Astrocyte of the cerebellum (primary cell): ENCODE results near the gene PCDH9.

ENCODE experiments used
- DNase-seq: peaks from one replicate; pipeline ENCODE4 v3.0.0-alpha.2; 2011; ENCODE audit warnings: low read depth
- H3K4me3 ChIP-seq: 2 replicates; pipeline ENCODE4 v1.5.1; 2011; ENCODE audit warnings: mild to moderate bottlenecking, low read depth, low read length, moderate library complexity
- CTCF ChIP-seq: IDR thresholded peaks from 2 replicates; pipeline ENCODE4 v1.5.1; 2012; ENCODE audit warnings: low read length, low read depth, moderate library complexity, mild to moderate bottlenecking; ENCODE audit errors: missing control alignments
- in situ Hi-C: cut with HindIII; loops from 2 replicates; pipeline ENCODE4 v1.10.0; 2017; ENCODE audit warnings: low sequenced_read_pairs

Gene PCDH9

GRCh38 chr13:66508153-66508909 lies 721.8 kb downstream of the PCDH9 start:
- in situ Hi-C loops = no loop called here
- DNase-seq = no peak
- H3K4me3 ChIP-seq = no peak overlapping the region
- TF ChIP-seq CTCF = no peak

- no peak for TF ChIP-seq CTCF
- in situ Hi-C loops = no loop called here
- no peak overlapping the region for H3K4me3 ChIP-seq
- DNase-seq = no peak
These were observed 723.2 kb downstream of the PCDH9 start for GRCh38 chr13:66506979-66507378.

GRCh38 chr13:66506051-66506777 lies 723.9 kb downstream of the PCDH9 start:
- in situ Hi-C loops = no loop called here
- TF ChIP-seq CTCF = no peak
- DNase-seq = no peak
- no peak overlapping the region for H3K4me3 ChIP-seq

GRCh38 chr13:66503890-66504289 lies 726.2 kb downstream of the PCDH9 start:
- TF ChIP-seq CTCF = no peak
- H3K4me3 ChIP-seq = no peak overlapping the region
- no peak for DNase-seq
- in situ Hi-C loops = no loop called here

- no peak overlapping the region for H3K4me3 ChIP-seq
- in situ Hi-C loops = no loop called here
- no peak for TF ChIP-seq CTCF
- DNase-seq = no peak
These were observed 729.0 kb downstream of the PCDH9 start for GRCh38 chr13:66501181-66501580.

GRCh38 chr13:66492479-66492878 lies 737.7 kb downstream of the PCDH9 start:
- no peak overlapping the region for H3K4me3 ChIP-seq
- in situ Hi-C loops = no loop called here
- DNase-seq = no peak
- no peak for TF ChIP-seq CTCF
